SU-DHL-6 (cell line): ENCODE measurements around the gene LPCAT2.

Experiments
- EZH2phosphoT487 ChIP-seq: fragments of 200-600 bp; sonication (generic), shearing (Covaris generic); conservative IDR thresholded peaks from 2 replicates; pipeline ENCODE4 v1.6.1; 2018; ENCODE audit warnings: mild to moderate bottlenecking, antibody characterized with exemption, low read length, moderate library complexity, mixed read lengths
- TF ChIP-seq, protein P1 (sequence below): fragments of 200-600 bp; sonication (generic); IDR thresholded peaks from one replicate; pipeline ENCODE4 v1.5.1; 2017; ENCODE audit warnings: antibody characterized with exemption, mild to moderate bottlenecking, low read length, moderate library complexity; ENCODE audit not compliant: insufficient read depth, poor library complexity, severe bottlenecking

DNA sequence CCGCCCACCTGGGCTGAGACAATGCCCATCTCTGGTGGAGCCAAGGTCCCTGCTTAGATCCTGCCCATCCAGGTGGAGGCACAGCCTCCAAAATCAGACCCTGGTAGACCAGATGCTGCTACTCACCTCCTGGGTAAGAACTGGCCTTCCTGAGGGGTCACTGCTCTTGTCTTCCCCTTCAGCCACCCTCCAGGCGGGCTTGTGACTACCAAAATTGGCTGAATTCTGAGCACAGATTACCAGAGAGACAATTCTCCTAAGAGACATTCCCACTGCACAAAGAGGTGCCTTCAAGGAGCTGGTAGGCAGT is 19.0 kb upstream of the LPCAT2 start:
- TF ChIP-seq, protein P1, sequence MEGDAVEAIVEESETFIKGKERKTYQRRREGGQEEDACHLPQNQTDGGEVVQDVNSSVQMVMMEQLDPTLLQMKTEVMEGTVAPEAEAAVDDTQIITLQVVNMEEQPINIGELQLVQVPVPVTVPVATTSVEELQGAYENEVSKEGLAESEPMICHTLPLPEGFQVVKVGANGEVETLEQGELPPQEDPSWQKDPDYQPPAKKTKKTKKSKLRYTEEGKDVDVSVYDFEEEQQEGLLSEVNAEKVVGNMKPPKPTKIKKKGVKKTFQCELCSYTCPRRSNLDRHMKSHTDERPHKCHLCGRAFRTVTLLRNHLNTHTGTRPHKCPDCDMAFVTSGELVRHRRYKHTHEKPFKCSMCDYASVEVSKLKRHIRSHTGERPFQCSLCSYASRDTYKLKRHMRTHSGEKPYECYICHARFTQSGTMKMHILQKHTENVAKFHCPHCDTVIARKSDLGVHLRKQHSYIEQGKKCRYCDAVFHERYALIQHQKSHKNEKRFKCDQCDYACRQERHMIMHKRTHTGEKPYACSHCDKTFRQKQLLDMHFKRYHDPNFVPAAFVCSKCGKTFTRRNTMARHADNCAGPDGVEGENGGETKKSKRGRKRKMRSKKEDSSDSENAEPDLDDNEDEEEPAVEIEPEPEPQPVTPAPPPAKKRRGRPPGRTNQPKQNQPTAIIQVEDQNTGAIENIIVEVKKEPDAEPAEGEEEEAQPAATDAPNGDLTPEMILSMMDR, result no peak
- no peak for TF ChIP-seq EZH2phosphoT487
